LHCN-M2 (cell line): ENCODE measurements around the gene AMN. TPM values are rescaled to one million over a fixed set of nuclear protein-coding genes. Genes with fewer than 3 reads are reported as not detected.

ENCODE experiments used
- DNase-seq: peaks from one replicate; pipeline ENCODE4 v3.0.0-alpha.2; 2012; ENCODE audit warnings: low read depth
- total RNA-seq: library from RNA; depleted of rRNA; stranded (reverse); fragments of >200 nt; gene quantifications from 2 replicates; pipeline ENCODE4 v1.2.3, GENCODE V29; 2014

AMN gene
- total RNA-seq, 1 experiment from 2014 or later: not detected

GRCh38 chr14:102943979-102944378 is 21.5 kb downstream of the AMN start:
- no peak for DNase-seq

GRCh38 chr14:102944448-102945330 is 22.2 kb downstream of the AMN start:
- DNase-seq: no peak

GRCh38 chr14:102945346-102946130 is 23.1 kb downstream of the AMN start:
- DNase-seq: no peak

- DNase-seq: no peak
Observed at GRCh38 chr14:102947321-102948103, 25.0 kb downstream of the AMN start.

GRCh38 chr14:102948698-102949061 is 26.2 kb downstream of the AMN start:
- DNase-seq: no peak

- peak; percentile 42 for DNase-seq
Observed at GRCh38 chr14:102949062-102949800, 26.8 kb downstream of the AMN start.

- DNase-seq: no peak
Observed at GRCh38 chr14:102949801-102950451, 27.5 kb downstream of the AMN start.

- no peak for DNase-seq
Observed at GRCh38 chr14:102951034-102951433, 28.6 kb downstream of the AMN start.

GRCh38 chr14:102951799-102952198 is 29.3 kb downstream of the AMN start:
- peak; percentile 96 for DNase-seq

- DNase-seq: no peak
Observed at GRCh38 chr14:102952276-102952675, 29.8 kb downstream of the AMN start.

GRCh38 chr14:102953100-102953499 is 30.6 kb downstream of the AMN start:
- DNase-seq: no peak

- DNase-seq: no peak
Observed at GRCh38 chr14:102954081-102954789, 31.8 kb downstream of the AMN start.

- DNase-seq: no peak
Observed at GRCh38 chr14:102955636-102956408, 33.4 kb downstream of the AMN start.

- peak; percentile 76 for DNase-seq
Observed at GRCh38 chr14:102957222-102957621, 34.8 kb downstream of the AMN start.

- no peak for DNase-seq
Observed at GRCh38 chr14:102958461-102958860, 36.0 kb downstream of the AMN start.

GRCh38 chr14:102962111-102962627 is 39.7 kb downstream of the AMN start:
- DNase-seq: no peak

- no peak for DNase-seq
Observed at GRCh38 chr14:102964152-102964730, 41.8 kb downstream of the AMN start.

GRCh38 chr14:102965282-102965681 is 42.8 kb downstream of the AMN start:
- DNase-seq: no peak
